Thyroid gland (tissue), 4 donors: ENCODE data around the gene C21orf91.

Source experiments
- CTCF ChIP-seq, 6 experiments: fragments of 200-600 bp in 3 of 6; fragments of 450-650 bp in 3 of 6; sonication (generic) in 3 of 6; IDR thresholded peaks; one replicate each; pipeline ENCODE4 v1.5.1; 2016 to 2019; ENCODE audit warnings: antibody characterized with exemption in 6 of 6, mild to moderate bottlenecking in 2 of 6, inconsistent platforms in 1 of 6, moderate library complexity in 1 of 6
- POLR2A ChIP-seq, 2 donors: fragments of 450-650 bp; IDR thresholded peaks; one replicate each; pipeline ENCODE4 v1.6.1; 2017; ENCODE audit warnings: antibody characterized with exemption in 2 of 2, mild to moderate bottlenecking in 2 of 2, moderate library complexity in 1 of 2

- no peak for TF ChIP-seq POLR2A (IDR thresholded peaks at IDR 0.05)
- no peak for TF ChIP-seq CTCF (IDR thresholded peaks at IDR 0.05)
These were observed 36.2 kb downstream of the C21orf91 start for GRCh38 chr21:17783003-17783402.
